HG03521 (cell line): ENCODE measurements around the gene ASCC1.
"Not testable (repeated sequence)": the region's sequence is repeated elsewhere in the genome, so short reads cannot be mapped to it uniquely, and the experiment has no call there.

Experiments used
- ATAC-seq: cut with Tn5 transposase; IDR thresholded peaks from one replicate; pipeline ENCODE4 v1.9.1; 2021; ENCODE audit warnings: mild to moderate bottlenecking, moderate library complexity; ENCODE audit not compliant: unreplicated experiment

ASCC1 gene

GRCh38 chr10:72249176-72249862, 33.2 kb upstream of the ASCC1 start:
- not testable (repeated sequence) for ATAC-seq

- peak; percentile 85 for ATAC-seq
These were observed 32.5 kb upstream of the ASCC1 start for GRCh38 chr10:72248468-72249151.

GRCh38 chr10:72245949-72246525, 30.0 kb upstream of the ASCC1 start:
- no peak for ATAC-seq

GRCh38 chr10:72244573-72245038, 28.5 kb upstream of the ASCC1 start:
- ATAC-seq = no peak

GRCh38 chr10:72243822-72244437, 27.9 kb upstream of the ASCC1 start:
- ATAC-seq = no peak

GRCh38 chr10:72242675-72243074, 26.6 kb upstream of the ASCC1 start:
- ATAC-seq = no peak

- no peak for ATAC-seq
These were observed 25.7 kb upstream of the ASCC1 start for GRCh38 chr10:72241691-72242252.

GRCh38 chr10:72240371-72240770, 24.3 kb upstream of the ASCC1 start:
- ATAC-seq = no peak

GRCh38 chr10:72239409-72239808, 23.3 kb upstream of the ASCC1 start:
- no peak for ATAC-seq

GRCh38 chr10:72238392-72239175, 22.5 kb upstream of the ASCC1 start:
- ATAC-seq = no peak

- no peak for ATAC-seq
These were observed 19.6 kb upstream of the ASCC1 start for GRCh38 chr10:72235544-72236279.

- ATAC-seq = no peak
These were observed 18.6 kb upstream of the ASCC1 start for GRCh38 chr10:72234560-72235095.

GRCh38 chr10:72233621-72234020, 17.5 kb upstream of the ASCC1 start:
- no peak for ATAC-seq

GRCh38 chr10:72229261-72230251, 13.5 kb upstream of the ASCC1 start:
- ATAC-seq = no peak

- ATAC-seq = no peak
These were observed 12.3 kb upstream of the ASCC1 start for GRCh38 chr10:72228318-72228751.

GRCh38 chr10:72227826-72228225, 11.8 kb upstream of the ASCC1 start:
- no peak for ATAC-seq

- no peak for ATAC-seq
These were observed 10.4 kb upstream of the ASCC1 start for GRCh38 chr10:72226418-72227027.

- not testable (repeated sequence) for ATAC-seq
These were observed 8.1 kb upstream of the ASCC1 start for GRCh38 chr10:72224191-72224590.
